Activated effector memory CD4-positive, alpha-beta T cell treated with Interleukin-2 at 50 U/mL for 16 hours (primary cell): ENCODE results near the gene CTBS.

Experiments used
- DNase-seq: peaks from one replicate; pipeline ENCODE4 v3.0.0-alpha.2; 2020

The CTBS gene

GRCh38 chr1:84504580-84505492, 69.4 kb downstream of the CTBS start:
- DNase-seq = no peak

- DNase-seq = no peak
Observed at GRCh38 chr1:84502927-84503326, 71.3 kb downstream of the CTBS start.
